T1000 (cell line): ENCODE data around the gene ZNF3.
A peak's percentile ranks its signal among the peaks of the same experiment; 100 is the strongest.

Experiments used
- DNase-seq: peaks from one replicate; lab custom pipeline; 2025; ENCODE audit warnings: mixed read lengths; lab: John Stamatoyannopoulos, UW

ZNF3 gene

GRCh38 chr7:100109521-100110163 is 28.1 kb upstream of the ZNF3 start:
- DNase-seq, result no peak

GRCh38 chr7:100107890-100108289 is 26.4 kb upstream of the ZNF3 start:
- no peak for DNase-seq

- no peak for DNase-seq
Observed at GRCh38 chr7:100107125-100107737, 25.7 kb upstream of the ZNF3 start.

- no peak for DNase-seq
Observed at GRCh38 chr7:100106633-100107032, 25.1 kb upstream of the ZNF3 start.

GRCh38 chr7:100105534-100105933 is 24.0 kb upstream of the ZNF3 start:
- DNase-seq, result no peak

- no peak for DNase-seq
Observed at GRCh38 chr7:100102950-100103840, 21.7 kb upstream of the ZNF3 start.

- DNase-seq, result peak; percentile 90
Observed at GRCh38 chr7:100101016-100101862, 19.7 kb upstream of the ZNF3 start, which contains the start of the genes AP4M1 and MCM7. Gene AP4M1 (plus strand): TSS chr7:100101643. CDS start chr7:100101715, 72 bp downstream. Gene MCM7 (minus strand): TSS chr7:100101397. CDS start chr7:100101294, 103 bp downstream.

- peak; percentile 80 for DNase-seq
Observed at GRCh38 chr7:100100420-100101015, 19.0 kb upstream of the ZNF3 start.

GRCh38 chr7:100099452-100099851 is 17.9 kb upstream of the ZNF3 start:
- no peak for DNase-seq

GRCh38 chr7:100098913-100099312 is 17.4 kb upstream of the ZNF3 start:
- no peak for DNase-seq

- no peak for DNase-seq
Observed at GRCh38 chr7:100095704-100096103, 14.2 kb upstream of the ZNF3 start.

- DNase-seq, result no peak
Observed at GRCh38 chr7:100095289-100095688, 13.8 kb upstream of the ZNF3 start.

GRCh38 chr7:100093925-100094486 is 12.5 kb upstream of the ZNF3 start:
- DNase-seq, result no peak

- DNase-seq, result no peak
Observed at GRCh38 chr7:100093498-100093897, 12.0 kb upstream of the ZNF3 start.

- DNase-seq, result no peak
Observed at GRCh38 chr7:100093054-100093453, 11.5 kb upstream of the ZNF3 start.

- no peak for DNase-seq
Observed at GRCh38 chr7:100091411-100092181, 10.1 kb upstream of the ZNF3 start.

GRCh38 chr7:100090527-100091410 is 9.2 kb upstream of the ZNF3 start:
- DNase-seq, result no peak

- DNase-seq, result no peak
Observed at GRCh38 chr7:100089458-100090196, 8.1 kb upstream of the ZNF3 start.
